Activated CD4-positive, alpha-beta T cell treated with anti-CD3 and anti-CD28 coated beads, Interleukin-2, amount 50 U/mL, for 48 hours (primary cell): ENCODE data around the gene KLHL8.

Experiments
- DNase-seq, 2 experiments: peaks; one replicate each; pipeline ENCODE4 v3.0.0-alpha.2; 2020

The KLHL8 gene

GRCh38 chr4:87120411-87121162 lies 99.8 kb downstream of the KLHL8 start:
- no peak for DNase-seq

GRCh38 chr4:87120010-87120409 lies 100.4 kb downstream of the KLHL8 start:
- no peak for DNase-seq

- DNase-seq = no peak
Measured at GRCh38 chr4:87118826-87119225, 101.6 kb downstream of the KLHL8 start.

GRCh38 chr4:87118421-87118820 lies 102.0 kb downstream of the KLHL8 start:
- no peak for DNase-seq

GRCh38 chr4:87117732-87118075 lies 102.7 kb downstream of the KLHL8 start:
- no peak for DNase-seq

DNA sequence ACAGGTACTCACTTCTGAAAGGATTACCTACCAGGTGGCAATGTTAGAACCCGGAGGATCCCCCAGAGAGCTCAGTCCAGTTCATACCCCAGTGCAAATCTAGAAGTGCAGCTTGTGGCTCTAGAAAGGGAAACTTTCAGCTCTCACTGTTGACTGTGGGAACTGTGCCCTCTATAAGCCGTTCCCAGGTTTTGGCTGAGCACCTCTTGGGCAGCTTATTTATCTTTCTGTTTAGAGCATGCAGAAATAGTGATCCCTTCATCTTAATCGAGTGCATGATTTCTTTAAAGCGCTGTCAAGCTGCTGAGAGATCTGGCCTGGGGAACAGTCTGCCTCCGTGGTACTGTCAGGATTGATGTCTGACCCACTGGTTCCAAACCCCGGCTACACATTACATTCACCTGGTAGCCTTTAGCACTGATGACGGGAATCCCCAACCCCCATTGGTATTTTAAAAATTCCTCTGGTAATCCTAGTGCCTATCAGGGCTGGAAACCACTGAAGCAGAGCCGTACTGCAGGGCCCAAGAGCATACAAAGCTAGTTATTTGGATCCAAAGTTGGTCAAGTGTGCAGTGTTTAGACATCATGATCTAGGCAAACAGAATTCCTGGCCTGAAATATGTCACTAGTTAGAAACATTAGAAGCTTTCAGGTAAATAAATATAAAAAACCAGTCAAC lies 103.2 kb downstream of the KLHL8 start:
- no peak for DNase-seq

- DNase-seq = no peak
Measured at GRCh38 chr4:87116231-87116630, 104.2 kb downstream of the KLHL8 start.

GRCh38 chr4:87114245-87115062 lies 106.0 kb downstream of the KLHL8 start:
- DNase-seq = no peak

GRCh38 chr4:87112063-87112462 lies 108.4 kb downstream of the KLHL8 start:
- no peak for DNase-seq
